Testis (tissue), 2 donors: ENCODE results near the gene LONRF2.

Experiments
- POLR2A ChIP-seq: fragments of 450-650 bp; IDR thresholded peaks from one replicate; pipeline ENCODE4 v1.6.1; 2017; ENCODE audit warnings: antibody characterized with exemption, mild to moderate bottlenecking, moderate library complexity
- TF ChIP-seq, protein P1 (sequence below), 3 experiments: fragments of 450-650 bp in 2 of 3; fragments of 200-600 bp in 1 of 3; sonication (generic) in 1 of 3; IDR thresholded peaks; one replicate each; pipeline ENCODE4 v1.5.1; 2016 to 2019; ENCODE audit warnings: antibody characterized with exemption in 3 of 3, mild to moderate bottlenecking in 2 of 3, moderate library complexity in 1 of 3

DNA sequence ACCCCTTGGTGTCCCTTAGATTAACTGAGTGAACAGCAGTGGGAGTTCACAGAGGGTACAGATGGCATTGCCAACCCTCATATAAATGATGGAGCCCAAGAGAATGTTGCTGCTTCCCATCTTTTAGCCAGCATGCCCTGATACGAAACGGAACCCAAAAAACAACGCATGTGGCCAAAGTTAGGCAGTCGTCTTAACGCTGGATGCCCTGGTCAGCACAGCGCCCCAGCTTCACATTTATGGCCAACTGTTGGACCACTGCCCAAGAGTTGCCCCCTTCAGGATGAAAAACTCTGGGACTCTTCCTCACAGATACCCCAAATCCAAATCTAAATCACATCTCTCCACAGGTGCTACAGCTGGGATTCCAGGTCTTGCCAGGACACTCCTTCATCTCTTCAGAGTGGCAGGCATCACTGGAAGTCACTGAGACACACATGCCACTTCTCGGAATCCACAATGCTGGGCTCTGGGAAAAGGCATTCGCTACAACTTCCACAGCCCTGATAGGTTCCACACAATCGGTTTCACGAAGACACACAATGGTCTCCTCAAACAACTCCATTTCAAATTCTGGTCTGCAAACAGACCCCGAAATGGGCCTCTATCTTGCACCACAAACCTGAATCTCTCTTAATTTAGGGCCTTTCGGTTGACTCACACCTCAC is 44.6 kb downstream of the LONRF2 start:
- TF ChIP-seq POLR2A, result no peak
- TF ChIP-seq, protein P1, sequence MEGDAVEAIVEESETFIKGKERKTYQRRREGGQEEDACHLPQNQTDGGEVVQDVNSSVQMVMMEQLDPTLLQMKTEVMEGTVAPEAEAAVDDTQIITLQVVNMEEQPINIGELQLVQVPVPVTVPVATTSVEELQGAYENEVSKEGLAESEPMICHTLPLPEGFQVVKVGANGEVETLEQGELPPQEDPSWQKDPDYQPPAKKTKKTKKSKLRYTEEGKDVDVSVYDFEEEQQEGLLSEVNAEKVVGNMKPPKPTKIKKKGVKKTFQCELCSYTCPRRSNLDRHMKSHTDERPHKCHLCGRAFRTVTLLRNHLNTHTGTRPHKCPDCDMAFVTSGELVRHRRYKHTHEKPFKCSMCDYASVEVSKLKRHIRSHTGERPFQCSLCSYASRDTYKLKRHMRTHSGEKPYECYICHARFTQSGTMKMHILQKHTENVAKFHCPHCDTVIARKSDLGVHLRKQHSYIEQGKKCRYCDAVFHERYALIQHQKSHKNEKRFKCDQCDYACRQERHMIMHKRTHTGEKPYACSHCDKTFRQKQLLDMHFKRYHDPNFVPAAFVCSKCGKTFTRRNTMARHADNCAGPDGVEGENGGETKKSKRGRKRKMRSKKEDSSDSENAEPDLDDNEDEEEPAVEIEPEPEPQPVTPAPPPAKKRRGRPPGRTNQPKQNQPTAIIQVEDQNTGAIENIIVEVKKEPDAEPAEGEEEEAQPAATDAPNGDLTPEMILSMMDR (IDR thresholded peaks at IDR 0.05), result no peak
